Spleen (tissue), 7 donors: ENCODE data around the gene FARP1.

Experiments used
- POLR2A ChIP-seq, 3 donors: fragments of 450-650 bp; IDR thresholded peaks; one replicate each; pipeline ENCODE4 v1.5.1; 2017; ENCODE audit warnings: antibody characterized with exemption in 3 of 3, mild to moderate bottlenecking in 1 of 3
- TF ChIP-seq, protein P1 (sequence below), 11 experiments: fragments of 200-600 bp in 7 of 11; fragments of 450-650 bp in 4 of 11; sonication (generic) in 4 of 11; IDR thresholded peaks in 8 of 11; conservative IDR thresholded peaks in 3 of 11; 1 replicate in 7 of 11; 2 replicates in 4 of 11; pipeline versions ENCODE4 v1.4.0 to v1.8.0; 2016 to 2021; ENCODE audit warnings: antibody characterized with exemption in 11 of 11, inconsistent platforms in 4 of 11, mild to moderate bottlenecking in 1 of 11
- donor health status: DM: no; HTN: no; CAD: no; lungs with moderate emphysema.
- donor health status: DM: no; HTN: no; CAD: no.
- donor health status: DM: no; HTN: no; CAD: no.

DNA sequence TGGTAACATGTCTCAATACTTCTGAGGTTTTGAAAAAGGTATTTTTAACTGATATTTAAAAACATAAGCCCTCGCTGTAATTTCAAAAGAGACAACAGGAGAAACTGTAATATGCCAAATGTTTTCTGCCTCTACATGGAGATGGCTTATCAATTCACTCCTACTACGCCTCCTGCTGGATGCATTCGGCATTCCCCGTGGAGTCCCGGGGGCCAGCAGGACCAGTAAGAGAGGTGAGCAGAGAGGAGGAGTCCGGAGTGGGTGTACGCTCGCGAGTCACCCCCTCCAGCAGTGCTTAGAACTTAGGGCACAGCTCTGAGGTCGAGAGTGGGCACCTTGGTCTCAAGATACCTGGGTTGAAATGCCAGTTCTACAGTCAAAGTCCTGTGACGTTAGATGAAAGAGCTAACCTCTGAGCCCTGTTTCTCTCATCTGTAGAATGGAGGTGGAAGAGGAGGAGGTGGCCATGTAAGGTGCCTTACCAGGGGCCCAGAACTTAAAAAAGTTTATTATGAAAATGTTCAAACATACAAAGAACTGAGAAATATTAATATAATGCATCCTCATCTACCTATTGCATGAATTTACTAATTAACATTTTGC lies 323.8 kb downstream of the FARP1 start:
- TF ChIP-seq, protein P1, sequence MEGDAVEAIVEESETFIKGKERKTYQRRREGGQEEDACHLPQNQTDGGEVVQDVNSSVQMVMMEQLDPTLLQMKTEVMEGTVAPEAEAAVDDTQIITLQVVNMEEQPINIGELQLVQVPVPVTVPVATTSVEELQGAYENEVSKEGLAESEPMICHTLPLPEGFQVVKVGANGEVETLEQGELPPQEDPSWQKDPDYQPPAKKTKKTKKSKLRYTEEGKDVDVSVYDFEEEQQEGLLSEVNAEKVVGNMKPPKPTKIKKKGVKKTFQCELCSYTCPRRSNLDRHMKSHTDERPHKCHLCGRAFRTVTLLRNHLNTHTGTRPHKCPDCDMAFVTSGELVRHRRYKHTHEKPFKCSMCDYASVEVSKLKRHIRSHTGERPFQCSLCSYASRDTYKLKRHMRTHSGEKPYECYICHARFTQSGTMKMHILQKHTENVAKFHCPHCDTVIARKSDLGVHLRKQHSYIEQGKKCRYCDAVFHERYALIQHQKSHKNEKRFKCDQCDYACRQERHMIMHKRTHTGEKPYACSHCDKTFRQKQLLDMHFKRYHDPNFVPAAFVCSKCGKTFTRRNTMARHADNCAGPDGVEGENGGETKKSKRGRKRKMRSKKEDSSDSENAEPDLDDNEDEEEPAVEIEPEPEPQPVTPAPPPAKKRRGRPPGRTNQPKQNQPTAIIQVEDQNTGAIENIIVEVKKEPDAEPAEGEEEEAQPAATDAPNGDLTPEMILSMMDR (IDR thresholded peaks at IDR 0.05 in 8 of 11, conservative IDR thresholded peaks at IDR 0.05 in 3 of 11): peak in 9 of 11 experiments; percentile 31 to 72 (median 52)
- no peak for TF ChIP-seq POLR2A (IDR thresholded peaks at IDR 0.05)
